Measurements from ENCODE around the gene HM13.
"Not testable (repeated sequence)": the region's sequence is repeated elsewhere in the genome, so short reads cannot be mapped to it uniquely, and the experiment has no call there.

Gene HM13

DNA sequence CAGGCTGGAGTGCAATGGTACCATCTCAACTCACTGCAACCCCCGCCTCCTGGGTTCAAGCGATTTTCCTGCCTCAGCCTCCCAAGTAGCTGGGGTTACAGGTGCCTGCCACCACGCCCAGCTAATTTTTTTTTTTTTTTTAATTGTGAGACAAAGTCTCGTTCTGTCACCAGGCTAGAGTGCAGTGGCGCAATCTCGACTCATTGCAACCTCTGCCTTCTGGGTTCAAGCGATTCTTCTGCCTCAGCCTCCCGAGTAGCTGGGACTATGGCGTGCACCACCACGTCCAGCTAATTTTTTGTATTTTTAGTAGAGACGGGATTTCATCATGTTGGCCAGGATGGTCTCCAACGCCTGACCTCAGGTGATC, 98.0 kb downstream of the HM13 start:
- DNase-seq (ENCODE audit: low spot score): not testable (repeated sequence)

DNA sequence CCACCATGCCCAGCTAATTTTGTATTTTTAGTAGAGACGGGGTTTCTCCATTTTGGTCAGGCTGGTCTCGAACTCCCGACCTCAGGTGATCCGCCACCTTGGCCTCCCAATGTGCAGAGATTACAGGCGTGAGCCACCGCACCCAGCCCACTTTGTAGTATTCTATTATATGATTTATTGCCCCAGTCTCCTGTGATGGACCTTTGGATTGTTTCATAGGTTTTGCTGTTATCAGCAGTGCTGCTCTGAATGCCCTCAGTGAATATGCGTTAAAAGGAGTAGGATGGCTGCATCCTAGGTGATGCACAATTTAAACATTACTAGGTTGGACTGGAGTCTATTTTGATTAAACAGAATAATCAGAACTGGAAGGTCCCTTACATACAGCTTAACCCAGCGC, 101.2 kb downstream of the HM13 start:
- DNase-seq (ENCODE audit: low spot score): no peak

DNA sequence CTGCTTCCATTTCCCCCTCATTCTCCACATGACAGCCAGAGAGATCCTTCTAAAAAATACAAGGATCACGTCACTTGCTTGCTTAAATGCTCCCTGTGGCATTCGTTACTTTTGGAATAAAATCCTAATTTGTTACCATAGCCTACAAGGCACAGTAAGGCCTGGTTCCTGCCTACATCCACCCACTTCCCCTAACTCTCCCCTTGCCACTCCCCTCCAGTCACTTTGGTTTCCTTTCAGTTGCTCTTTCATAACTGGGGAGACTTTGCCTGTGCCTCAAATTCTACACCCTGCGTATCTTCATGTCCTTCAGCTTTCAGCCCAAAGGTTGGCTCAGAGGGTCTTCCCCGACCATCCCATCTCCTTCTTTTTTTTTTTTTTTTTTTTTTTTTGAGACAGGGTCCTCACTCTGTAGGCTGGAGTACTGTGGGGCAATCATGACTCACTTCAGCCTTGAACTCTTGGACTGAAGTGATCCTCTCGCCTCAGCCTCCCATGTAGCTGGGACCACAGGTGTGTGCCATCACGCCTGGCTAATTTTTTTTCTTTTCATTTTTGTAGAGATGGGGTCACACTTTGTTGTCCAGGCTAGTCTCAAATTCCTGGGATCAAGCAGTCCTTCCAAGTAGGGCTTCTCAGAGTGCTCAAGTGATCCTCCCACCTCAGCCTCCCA, 103.3 kb downstream of the HM13 start:
- DNase-seq (ENCODE audit: low spot score): no peak
